ENCODE measurements around the gene SLC43A2. TPM values are rescaled to one million over a fixed set of nuclear protein-coding genes. Genes with fewer than 3 reads are reported as not detected.

SLC43A2 gene
- total and polyA plus RNA-seq, 8 donors: 0.29 to 15.8 (median 5.2) TPM

GRCh38 chr17:1598399-1599095 lies 30.1 kb downstream of the SLC43A2 start:
- intact Hi-C loops (cut with DNase I; ENCODE audit: low total_unique reads): no loop called here
- peaks cover 5 to 17% (median 16%) of the 10 kb centered on the region in 4 donors for H3K4me1 ChIP-seq
- H3K4me3 ChIP-seq: no peak overlapping the region
- H3K27me3 ChIP-seq: no peaks in the 10 kb centered on the region
- WGBS, 5 donors: 80 to 87% (median 86%) methylated on average over 8 of the region's 8 CpGs
- no peak for DNase-seq
- no peaks in the 10 kb centered on the region for H3K9me3 ChIP-seq
- H3K27ac ChIP-seq: peak overlapping the region; percentile 82 to 91 (median 85)
- no peak for TF ChIP-seq POLR2A (IDR thresholded peaks at IDR 0.05)
- TF ChIP-seq EP300 (IDR thresholded peaks at IDR 0.05): no peak
- TF ChIP-seq POLR2AphosphoS5 (IDR thresholded peaks at IDR 0.05): no peak
- peaks cover 0 to 19% (median 9%) of the 10 kb centered on the region in 4 donors for H3K36me3 ChIP-seq

DNA sequence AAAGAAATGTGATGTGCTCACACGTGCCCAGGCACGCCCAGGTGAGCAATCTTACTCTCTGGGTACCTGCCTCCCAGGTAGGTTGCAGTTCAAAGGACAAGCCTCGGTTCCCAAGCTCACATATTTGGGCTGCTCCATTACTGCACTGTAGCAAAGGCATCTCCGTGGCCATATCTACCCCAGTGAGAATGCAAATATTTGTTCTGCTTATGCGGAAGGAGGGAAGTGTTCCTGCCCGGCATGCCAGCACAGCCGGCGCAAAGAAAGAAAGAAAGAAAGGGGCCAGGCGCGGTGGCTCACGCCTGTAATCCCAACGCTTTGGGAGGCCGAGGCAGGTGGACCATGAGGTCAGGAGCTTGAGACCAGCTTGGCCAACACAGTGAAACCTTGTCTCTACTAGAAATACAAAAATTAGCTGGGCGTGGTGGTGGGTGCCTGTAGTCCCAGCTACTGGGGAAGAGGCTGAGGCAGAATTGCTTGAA lies 30.7 kb downstream of the SLC43A2 start:
- WGBS, 5 donors: 43 to 56% (median 50%) methylated on average over 14 of the region's 14 CpGs
- Histone ChIP-seq H3K9me3 (no peaks in the 10 kb centered on the region), H3K27ac (peak overlapping the region; percentile 82 to 91 (median 85)), H3K36me3 (peaks cover 0 to 18% (median 12%) of the 10 kb centered on the region in 4 donors), H3K27me3 (no peaks in the 10 kb centered on the region), H3K4me3 (no peak overlapping the region), H3K4me1 (peaks cover 5 to 17% (median 16%) of the 10 kb centered on the region in 4 donors)
- peak; percentile 80 to 86 for DNase-seq
- no peak for TF ChIP-seq EP300 (IDR thresholded peaks at IDR 0.05)
- peak in 2 of 3 donors; percentile 51 to 89 for TF ChIP-seq POLR2AphosphoS5 (IDR thresholded peaks at IDR 0.05)
- intact Hi-C loops (cut with DNase I; ENCODE audit: low total_unique reads): no loop called here

DNA sequence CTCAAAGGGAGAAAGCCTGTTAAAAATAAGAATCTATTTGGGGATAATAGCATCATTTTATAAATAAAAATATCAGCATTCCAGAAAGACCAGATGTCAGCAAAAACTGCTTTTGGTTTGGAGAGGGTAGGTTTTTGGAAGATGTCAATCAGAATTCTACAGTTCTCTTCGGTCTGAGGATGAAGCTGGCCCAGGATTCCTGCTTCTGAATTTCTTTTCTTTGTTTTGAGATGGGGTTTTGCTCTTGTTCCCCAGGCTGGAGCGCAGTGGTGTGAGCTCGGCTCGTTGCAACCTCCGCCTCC lies 35.1 kb downstream of the SLC43A2 start:
- no peak overlapping the region for H3K27ac ChIP-seq
- no peak for TF ChIP-seq POLR2AphosphoS5 (IDR thresholded peaks at IDR 0.05)
- TF ChIP-seq POLR2A (IDR thresholded peaks at IDR 0.05): no peak
- TF ChIP-seq CTCF (IDR thresholded peaks at IDR 0.05): no peak
- TF ChIP-seq EP300 (IDR thresholded peaks at IDR 0.05): no peak
- peaks cover 19 to 41% (median 36%) of the 10 kb centered on the region in 4 donors for H3K4me1 ChIP-seq
- no peak overlapping the region for H3K4me3 ChIP-seq
- no peaks in the 10 kb centered on the region for H3K9me3 ChIP-seq
- H3K36me3 ChIP-seq: peaks cover 0 to 27% (median 20%) of the 10 kb centered on the region in 4 donors
- 88 to 97% (median 92%) methylated on average over 5 of the region's 5 CpGs for WGBS, 5 donors
- no peaks in the 10 kb centered on the region for H3K27me3 ChIP-seq
- intact Hi-C loops (cut with DNase I; ENCODE audit: low total_unique reads): no loop called here
- no peak for DNase-seq

- H3K27ac ChIP-seq: no peak overlapping the region
- H3K36me3 ChIP-seq: peaks cover 0 to 27% (median 20%) of the 10 kb centered on the region in 4 donors
- TF ChIP-seq CTCF (IDR thresholded peaks at IDR 0.05): no peak
- no peak for TF ChIP-seq POLR2AphosphoS5 (IDR thresholded peaks at IDR 0.05)
- no peak for TF ChIP-seq EP300 (IDR thresholded peaks at IDR 0.05)
- TF ChIP-seq POLR2A (IDR thresholded peaks at IDR 0.05): no peak
- H3K4me3 ChIP-seq: no peak overlapping the region
- H3K9me3 ChIP-seq: no peaks in the 10 kb centered on the region
- peak in 1 of 2 donors; percentile 73 for DNase-seq
- H3K4me1 ChIP-seq: peaks cover 19 to 38% (median 33%) of the 10 kb centered on the region in 4 donors
- intact Hi-C loops (cut with DNase I; ENCODE audit: low total_unique reads): no loop called here
- H3K27me3 ChIP-seq: no peaks in the 10 kb centered on the region
- 64 to 84% (median 80%) methylated on average over 25 of the region's 25 CpGs for WGBS, 5 donors
Observed at GRCh38 chr17:1592751-1593629, 35.6 kb downstream of the SLC43A2 start.

- TF ChIP-seq EP300 (IDR thresholded peaks at IDR 0.05) (no peak), POLR2AphosphoS5 (IDR thresholded peaks at IDR 0.05) (no peak), CTCF (IDR thresholded peaks at IDR 0.05) (no peak), POLR2A (IDR thresholded peaks at IDR 0.05) (no peak)
- no peaks in the 10 kb centered on the region for H3K27me3 ChIP-seq
- intact Hi-C loops (cut with DNase I; ENCODE audit: low total_unique reads): no loop called here
- H3K27ac ChIP-seq: peak overlapping the region in 3 of 5 donors; percentile 72 to 88 (median 74)
- WGBS, 5 donors: 91 to 95% (median 92%) methylated on average over 23 to 40 of the region's 40 CpGs
- H3K4me1 ChIP-seq: peaks cover 14 to 28% (median 25%) of the 10 kb centered on the region in 4 donors
- no peak for DNase-seq
- no peak overlapping the region for H3K4me3 ChIP-seq
- H3K36me3 ChIP-seq: peaks cover 0 to 34% (median 30%) of the 10 kb centered on the region in 4 donors
- no peaks in the 10 kb centered on the region for H3K9me3 ChIP-seq
Observed at GRCh38 chr17:1591474-1592090, 37.1 kb downstream of the SLC43A2 start.

Data from stomach (tissue), 9 donors.